GM12875 (cell line): Measurements from ENCODE around the gene U2AF1L4.
"Not testable (repeated sequence)": the region's sequence is repeated elsewhere in the genome, so short reads cannot be mapped to it uniquely, and the experiment has no call there.

ENCODE experiments used
- H3K4me3 ChIP-seq: one replicate; pipeline ENCODE4 v1.5.1; 2011; ENCODE audit warnings: low read depth, low read length, control low read depth
- TF ChIP-seq, protein P1 (sequence below): IDR thresholded peaks from 2 replicates; pipeline ENCODE4 v1.5.1; 2011; ENCODE audit warnings: low read depth, mild to moderate bottlenecking, control low read depth, inconsistent platforms, low read length, moderate library complexity, borderline replicate concordance; ENCODE audit not compliant: insufficient read depth

U2AF1L4 gene

DNA sequence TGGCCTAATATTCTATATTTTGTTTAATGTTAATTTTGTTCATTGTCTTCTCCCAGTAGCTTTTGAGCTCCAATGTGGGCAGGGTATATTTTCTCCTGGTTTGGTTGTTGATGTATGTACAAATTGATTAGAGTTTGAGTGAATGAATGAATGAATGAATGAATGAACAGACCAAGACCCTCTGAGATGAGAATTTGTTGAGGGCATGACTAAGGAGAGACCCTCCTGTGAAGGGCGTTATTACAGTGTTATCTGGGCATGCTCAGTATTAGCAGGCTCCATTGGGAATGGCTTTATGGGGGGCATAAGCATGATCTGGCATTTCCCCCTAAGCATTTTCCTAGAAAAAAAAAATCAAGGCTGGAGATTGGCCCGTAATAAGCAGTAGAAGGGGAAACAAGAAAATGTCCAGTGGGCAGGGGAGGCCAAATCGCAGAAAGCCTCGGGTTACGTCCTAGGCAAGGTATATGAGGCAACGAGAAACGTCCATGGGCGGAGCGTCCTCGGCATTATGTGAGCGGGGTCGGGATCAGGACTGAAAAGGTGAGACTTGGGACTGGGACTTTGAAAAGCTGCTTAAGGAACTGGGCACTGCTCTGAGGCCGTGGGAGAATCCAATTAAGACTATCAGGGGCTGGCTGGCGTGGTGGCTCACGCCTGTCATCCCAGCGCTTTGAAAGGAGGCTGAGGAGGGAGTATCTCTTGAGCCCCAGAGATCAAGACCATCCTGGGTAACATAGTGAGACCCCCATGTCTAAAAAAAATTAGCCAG is 29.2 kb upstream of the U2AF1L4 start:
- TF ChIP-seq, protein P1, sequence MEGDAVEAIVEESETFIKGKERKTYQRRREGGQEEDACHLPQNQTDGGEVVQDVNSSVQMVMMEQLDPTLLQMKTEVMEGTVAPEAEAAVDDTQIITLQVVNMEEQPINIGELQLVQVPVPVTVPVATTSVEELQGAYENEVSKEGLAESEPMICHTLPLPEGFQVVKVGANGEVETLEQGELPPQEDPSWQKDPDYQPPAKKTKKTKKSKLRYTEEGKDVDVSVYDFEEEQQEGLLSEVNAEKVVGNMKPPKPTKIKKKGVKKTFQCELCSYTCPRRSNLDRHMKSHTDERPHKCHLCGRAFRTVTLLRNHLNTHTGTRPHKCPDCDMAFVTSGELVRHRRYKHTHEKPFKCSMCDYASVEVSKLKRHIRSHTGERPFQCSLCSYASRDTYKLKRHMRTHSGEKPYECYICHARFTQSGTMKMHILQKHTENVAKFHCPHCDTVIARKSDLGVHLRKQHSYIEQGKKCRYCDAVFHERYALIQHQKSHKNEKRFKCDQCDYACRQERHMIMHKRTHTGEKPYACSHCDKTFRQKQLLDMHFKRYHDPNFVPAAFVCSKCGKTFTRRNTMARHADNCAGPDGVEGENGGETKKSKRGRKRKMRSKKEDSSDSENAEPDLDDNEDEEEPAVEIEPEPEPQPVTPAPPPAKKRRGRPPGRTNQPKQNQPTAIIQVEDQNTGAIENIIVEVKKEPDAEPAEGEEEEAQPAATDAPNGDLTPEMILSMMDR: no peak
- no peak overlapping the region for H3K4me3 ChIP-seq

DNA sequence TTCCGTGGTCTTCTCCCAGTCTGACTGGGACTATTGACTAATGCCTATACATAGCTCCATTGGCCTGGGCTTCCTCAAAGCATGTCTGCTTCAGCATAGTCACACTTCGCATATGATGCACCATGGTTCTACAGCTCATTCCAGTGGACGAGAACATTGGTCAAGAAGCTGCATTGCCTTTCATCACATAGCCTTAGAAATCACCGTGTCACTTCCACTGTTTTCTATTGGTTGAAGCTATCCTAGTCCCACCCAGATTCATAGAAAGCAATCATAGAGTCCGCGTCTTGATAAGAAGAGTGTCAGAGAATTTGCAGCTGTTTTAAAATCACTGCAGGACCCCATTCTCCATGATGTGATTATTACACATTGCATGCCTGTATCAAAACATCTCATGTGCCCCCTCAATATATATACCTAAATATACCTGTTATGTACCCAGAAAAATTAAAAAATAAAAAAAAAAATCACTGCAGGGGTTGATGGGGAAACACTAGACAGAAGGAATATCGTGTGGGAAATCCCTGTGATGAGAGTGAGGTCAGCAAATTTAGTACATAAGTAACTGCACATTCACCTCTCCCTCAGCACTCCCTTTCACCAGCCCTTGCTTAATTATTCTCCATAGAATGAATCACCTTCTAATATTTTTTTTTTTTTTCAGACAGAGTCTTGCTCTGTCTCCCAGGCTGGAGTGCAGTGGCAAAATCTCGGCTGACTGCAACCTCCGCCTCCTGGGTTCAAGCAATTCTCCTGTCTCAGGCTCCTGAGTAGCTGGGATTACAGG is 28.0 kb upstream of the U2AF1L4 start:
- no peak overlapping the region for H3K4me3 ChIP-seq
- TF ChIP-seq, protein P1: no peak

DNA sequence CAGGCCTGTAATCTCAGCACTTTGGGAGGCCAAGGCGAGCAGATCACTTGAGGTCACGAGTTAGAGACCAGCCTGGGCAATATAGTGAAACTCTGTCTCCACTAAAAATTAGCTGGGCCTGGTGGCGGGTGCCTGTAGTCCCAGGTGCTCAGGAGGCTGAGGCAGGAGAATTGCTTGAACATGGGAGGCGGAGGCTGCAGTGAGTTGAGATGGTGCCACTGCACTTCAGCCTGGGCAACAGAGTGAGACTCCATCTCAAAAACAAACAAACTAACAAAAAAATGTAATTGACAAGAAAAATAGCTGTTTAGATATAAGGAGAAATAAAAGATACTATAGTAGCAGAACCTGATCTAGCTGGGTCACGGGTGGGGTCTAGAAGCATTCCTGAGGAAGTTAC is 27.1 kb upstream of the U2AF1L4 start:
- H3K4me3 ChIP-seq: not testable (repeated sequence)

DNA sequence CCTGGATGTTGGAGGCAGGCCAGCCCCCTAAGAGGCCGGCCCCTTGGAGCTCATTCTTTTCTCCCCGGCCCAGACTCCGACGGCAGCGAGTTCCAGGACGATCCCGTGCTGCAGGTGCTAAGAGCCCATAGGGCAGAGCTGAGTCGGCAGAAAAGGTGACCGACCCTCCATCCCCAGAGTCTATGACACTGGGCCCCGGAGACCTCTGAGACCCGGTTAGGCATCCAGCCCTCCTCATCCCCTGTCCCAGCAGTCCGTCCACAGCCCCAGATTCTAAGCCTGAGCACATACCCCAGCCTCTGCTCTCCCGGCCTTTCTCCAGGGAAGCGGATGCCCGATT is 22.8 kb upstream of the U2AF1L4 start:
- TF ChIP-seq, protein P1: no peak
- H3K4me3 ChIP-seq: no peak overlapping the region

DNA sequence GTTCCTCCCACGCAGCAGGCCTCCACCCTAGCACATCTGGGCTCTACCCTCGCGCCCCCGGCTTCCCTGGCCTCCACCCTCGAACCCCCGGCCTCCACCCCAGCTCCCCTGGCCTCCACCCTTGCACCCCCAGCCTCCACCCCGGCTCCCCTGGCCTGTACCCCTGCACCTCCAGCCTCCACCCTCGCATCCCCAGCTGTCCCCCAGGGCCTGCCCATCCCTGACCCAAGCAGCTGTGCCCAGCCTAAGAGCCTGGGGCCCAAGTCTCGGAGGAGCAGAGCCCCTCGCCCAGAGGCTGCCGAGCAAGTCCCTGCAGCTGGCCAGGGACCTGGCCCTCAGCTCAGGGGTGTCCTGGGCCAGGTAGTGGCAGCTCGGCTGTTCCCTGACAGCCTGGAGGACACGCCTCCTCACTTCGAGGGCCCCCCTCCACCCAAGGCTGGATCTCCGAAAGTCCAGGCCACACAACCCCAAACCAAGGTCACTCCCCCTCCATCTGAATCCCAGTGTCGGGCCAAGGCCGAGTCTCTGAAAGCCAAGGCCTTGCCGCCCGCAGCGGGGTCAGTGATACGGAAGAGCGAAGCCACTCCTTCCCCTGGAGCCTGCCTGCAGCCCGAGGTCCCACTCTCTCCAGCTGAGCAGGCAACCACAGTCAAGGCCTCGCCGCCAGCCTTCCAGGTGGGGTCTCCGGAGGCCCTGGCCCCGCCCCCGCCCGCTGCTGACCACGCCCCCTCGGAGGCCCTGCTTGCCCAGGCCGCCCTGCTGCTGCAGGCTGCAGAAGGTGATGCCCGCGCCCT is 22.3 kb upstream of the U2AF1L4 start:
- TF ChIP-seq, protein P1: no peak
- no peak overlapping the region for H3K4me3 ChIP-seq

DNA sequence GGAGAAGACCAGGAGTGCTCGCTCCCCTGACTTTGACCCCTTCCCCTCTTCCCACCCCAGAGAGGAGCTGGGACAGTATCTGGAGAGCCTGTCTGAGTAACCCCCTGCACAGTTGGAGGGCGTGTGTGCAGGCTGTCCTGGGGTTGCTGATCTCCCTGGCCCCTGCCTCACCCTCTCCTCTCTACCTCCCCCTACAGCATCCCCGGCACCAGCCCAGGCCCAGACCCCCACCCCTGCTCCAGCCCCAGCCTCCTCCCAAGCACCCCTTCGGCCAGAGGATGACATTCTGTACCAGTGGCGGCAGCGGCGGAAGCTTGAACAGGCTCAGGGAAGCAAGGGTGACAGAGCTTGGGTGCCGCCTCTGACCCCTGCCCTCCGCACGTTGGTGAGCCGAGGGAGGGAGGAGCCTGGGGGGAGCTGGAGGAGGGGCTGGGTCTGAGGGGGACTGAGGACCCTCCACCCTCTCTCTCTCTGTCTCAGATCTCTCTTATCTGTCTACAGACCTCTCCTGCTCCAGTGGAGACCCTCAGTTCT is 21.4 kb upstream of the U2AF1L4 start:
- TF ChIP-seq, protein P1: no peak
- no peak overlapping the region for H3K4me3 ChIP-seq
